Measurements from ENCODE around the gene IL1RAPL2. TPM values are rescaled to one million over a fixed set of nuclear protein-coding genes. Genes with fewer than 3 reads are reported as not detected.

Gene IL1RAPL2
- total RNA-seq, 1 donor from 2014 or later, result not detected

- no peak for DNase-seq (ENCODE audit: low read depth)
- TF ChIP-seq CTCF (IDR thresholded peaks at IDR 0.05; ENCODE audit: insufficient read depth, low read length, poor library complexity, severe bottlenecking), result no peak
- H3K36me3 ChIP-seq (ENCODE audit: control insufficient read depth, insufficient read depth, low read length), result no peaks in the 10 kb centered on the region
- H3K27me3 ChIP-seq (ENCODE audit: control insufficient read depth, insufficient read depth, low read length), result no peaks in the 10 kb centered on the region
- no peak overlapping the region for H3K4me3 ChIP-seq (ENCODE audit: low read depth, low read length)
Measured at GRCh38 chrX:105331244-105331643, 765.2 kb downstream of the IL1RAPL2 start.

DNA sequence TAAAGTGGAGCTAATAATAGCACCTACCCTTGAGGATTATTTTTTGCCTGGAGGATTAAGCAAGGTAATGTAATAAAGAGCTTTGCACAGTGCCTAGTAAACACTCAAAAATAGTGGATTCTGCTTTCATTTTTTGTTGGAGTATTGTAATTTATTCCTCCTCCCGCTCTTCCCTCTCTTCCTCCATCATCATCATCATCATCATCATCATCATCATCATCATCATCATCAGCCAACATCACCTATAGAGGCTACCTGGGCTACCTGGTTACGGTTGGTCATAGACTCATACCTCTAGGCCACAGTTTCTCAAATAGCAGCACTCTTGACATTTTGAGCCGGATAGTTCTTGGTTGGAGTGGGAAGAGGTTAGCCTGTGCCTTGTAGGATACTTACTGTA is 781.4 kb downstream of the IL1RAPL2 start:
- H3K4me3 ChIP-seq (ENCODE audit: low read depth, low read length), result no peak overlapping the region
- H3K36me3 ChIP-seq (ENCODE audit: control insufficient read depth, insufficient read depth, low read length), result no peaks in the 10 kb centered on the region
- DNase-seq (ENCODE audit: low read depth), result no peak
- TF ChIP-seq CTCF (IDR thresholded peaks at IDR 0.05; ENCODE audit: insufficient read depth, low read length, poor library complexity, severe bottlenecking), result no peak
- no peaks in the 10 kb centered on the region for H3K27me3 ChIP-seq (ENCODE audit: control insufficient read depth, insufficient read depth, low read length)

DNA sequence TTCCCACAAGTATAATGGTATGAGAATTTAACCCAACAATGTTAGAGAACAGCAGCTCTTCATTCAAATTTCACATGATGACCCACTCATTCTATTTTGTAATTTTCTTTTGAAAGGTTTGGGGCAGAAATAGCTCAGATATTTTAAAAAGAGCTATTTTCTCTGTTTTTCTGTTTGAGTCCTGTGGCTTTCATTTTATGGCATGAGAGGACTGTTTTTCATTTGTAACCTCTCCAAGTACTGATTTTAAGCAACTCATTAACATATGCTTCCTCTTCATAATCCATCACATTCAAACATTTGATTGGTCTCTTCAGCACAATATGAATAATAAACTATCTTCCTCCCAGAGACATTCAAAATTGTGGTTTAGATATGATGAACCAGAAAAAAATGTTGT is 783.5 kb downstream of the IL1RAPL2 start:
- TF ChIP-seq CTCF (IDR thresholded peaks at IDR 0.05; ENCODE audit: insufficient read depth, low read length, poor library complexity, severe bottlenecking), result no peak
- no peaks in the 10 kb centered on the region for H3K27me3 ChIP-seq (ENCODE audit: control insufficient read depth, insufficient read depth, low read length)
- H3K4me3 ChIP-seq (ENCODE audit: low read depth, low read length), result no peak overlapping the region
- no peak for DNase-seq (ENCODE audit: low read depth)
- H3K36me3 ChIP-seq (ENCODE audit: control insufficient read depth, insufficient read depth, low read length), result no peaks in the 10 kb centered on the region

GRCh38 chrX:105375816-105376215 is 809.8 kb downstream of the IL1RAPL2 start:
- Histone ChIP-seq H3K4me3 (ENCODE audit: low read depth, low read length) (no peak overlapping the region), H3K27me3 (ENCODE audit: control insufficient read depth, insufficient read depth, low read length) (no peaks in the 10 kb centered on the region), H3K36me3 (ENCODE audit: control insufficient read depth, insufficient read depth, low read length) (no peaks in the 10 kb centered on the region)
- no peak for TF ChIP-seq CTCF (IDR thresholded peaks at IDR 0.05; ENCODE audit: insufficient read depth, low read length, poor library complexity, severe bottlenecking)
- no peak for DNase-seq (ENCODE audit: low read depth)

DNA sequence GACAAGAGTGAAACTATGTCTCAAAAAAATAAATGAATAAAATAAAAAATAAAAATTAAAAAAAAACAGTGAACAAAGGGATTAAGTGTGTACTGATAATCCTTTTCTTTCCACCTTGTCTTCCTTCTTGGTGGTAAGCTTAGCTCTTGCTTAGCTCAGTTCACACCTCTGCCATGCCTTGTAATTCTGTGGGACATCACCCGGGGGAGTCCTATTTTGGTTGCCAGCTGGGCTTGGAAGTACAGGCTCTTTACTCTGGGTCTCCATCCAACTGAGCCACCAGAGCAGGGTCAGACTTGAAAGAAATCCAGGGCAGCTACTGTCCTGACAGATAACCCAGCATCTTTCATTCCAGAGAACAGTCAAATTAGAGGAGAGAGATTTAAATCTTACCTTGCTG is 858.7 kb downstream of the IL1RAPL2 start:
- TF ChIP-seq CTCF (IDR thresholded peaks at IDR 0.05; ENCODE audit: insufficient read depth, low read length, poor library complexity, severe bottlenecking), result no peak
- no peaks in the 10 kb centered on the region for H3K36me3 ChIP-seq (ENCODE audit: control insufficient read depth, insufficient read depth, low read length)
- no peak overlapping the region for H3K4me3 ChIP-seq (ENCODE audit: low read depth, low read length)
- no peaks in the 10 kb centered on the region for H3K27me3 ChIP-seq (ENCODE audit: control insufficient read depth, insufficient read depth, low read length)
- no peak for DNase-seq (ENCODE audit: low read depth)

- H3K36me3 ChIP-seq (ENCODE audit: control insufficient read depth, insufficient read depth, low read length), result no peaks in the 10 kb centered on the region
- no peaks in the 10 kb centered on the region for H3K27me3 ChIP-seq (ENCODE audit: control insufficient read depth, insufficient read depth, low read length)
- DNase-seq (ENCODE audit: low read depth), result no peak
- no peak for TF ChIP-seq CTCF (IDR thresholded peaks at IDR 0.05; ENCODE audit: insufficient read depth, low read length, poor library complexity, severe bottlenecking)
- H3K4me3 ChIP-seq (ENCODE audit: low read depth, low read length), result no peak overlapping the region
Measured at GRCh38 chrX:105451401-105451800, 885.4 kb downstream of the IL1RAPL2 start.

Measured in kidney epithelial cell (primary cell).